ENCODE results near the gene RSAD1.

DNA sequence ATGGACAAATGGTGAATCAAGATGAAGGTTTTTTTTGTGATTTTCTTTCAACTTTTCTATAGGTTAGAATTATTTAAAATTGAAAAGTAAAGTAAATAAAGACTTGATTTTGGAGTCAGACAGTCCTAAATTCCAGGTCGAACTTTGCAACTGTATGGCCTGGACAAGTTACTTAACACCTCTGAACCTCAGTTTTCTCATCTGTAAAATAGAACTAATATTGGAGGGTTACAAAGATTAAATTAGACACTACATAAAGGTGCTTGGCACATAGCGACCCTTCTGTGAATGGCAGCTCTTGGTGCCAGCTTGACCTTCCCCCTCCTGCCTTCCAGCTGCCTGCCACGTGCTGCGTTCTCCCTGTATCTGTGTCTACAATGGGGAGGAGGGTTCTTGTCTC is 3.0 kb downstream of the RSAD1 start:
- TF ChIP-seq, protein P1, sequence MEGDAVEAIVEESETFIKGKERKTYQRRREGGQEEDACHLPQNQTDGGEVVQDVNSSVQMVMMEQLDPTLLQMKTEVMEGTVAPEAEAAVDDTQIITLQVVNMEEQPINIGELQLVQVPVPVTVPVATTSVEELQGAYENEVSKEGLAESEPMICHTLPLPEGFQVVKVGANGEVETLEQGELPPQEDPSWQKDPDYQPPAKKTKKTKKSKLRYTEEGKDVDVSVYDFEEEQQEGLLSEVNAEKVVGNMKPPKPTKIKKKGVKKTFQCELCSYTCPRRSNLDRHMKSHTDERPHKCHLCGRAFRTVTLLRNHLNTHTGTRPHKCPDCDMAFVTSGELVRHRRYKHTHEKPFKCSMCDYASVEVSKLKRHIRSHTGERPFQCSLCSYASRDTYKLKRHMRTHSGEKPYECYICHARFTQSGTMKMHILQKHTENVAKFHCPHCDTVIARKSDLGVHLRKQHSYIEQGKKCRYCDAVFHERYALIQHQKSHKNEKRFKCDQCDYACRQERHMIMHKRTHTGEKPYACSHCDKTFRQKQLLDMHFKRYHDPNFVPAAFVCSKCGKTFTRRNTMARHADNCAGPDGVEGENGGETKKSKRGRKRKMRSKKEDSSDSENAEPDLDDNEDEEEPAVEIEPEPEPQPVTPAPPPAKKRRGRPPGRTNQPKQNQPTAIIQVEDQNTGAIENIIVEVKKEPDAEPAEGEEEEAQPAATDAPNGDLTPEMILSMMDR (IDR thresholded peaks at IDR 0.05): no peak
- TF ChIP-seq EZH2phosphoT487 (IDR thresholded peaks at IDR 0.05) (no peak), EZH2 (IDR thresholded peaks at IDR 0.05) (no peak)

Measured in neural progenitor cell (in vitro differentiated cells).